H1 (cell line): ENCODE measurements around the gene RPN2. TPM values are rescaled to one million over a fixed set of nuclear protein-coding genes. Genes with fewer than 3 reads are reported as not detected.

Experiments
- GTF2F1 ChIP-seq: IDR thresholded peaks from 2 replicates; pipeline ENCODE4 v1.6.1; 2012; ENCODE audit warnings: low read depth, low read length, improper control_type of control experiment, borderline replicate concordance
- JUND ChIP-seq: IDR thresholded peaks from 2 replicates; pipeline ENCODE4 v1.6.1; 2011; ENCODE audit warnings: mild to moderate bottlenecking, improper control_type of control experiment, low read length
- MAFK ChIP-seq: IDR thresholded peaks from 2 replicates; pipeline ENCODE4 v1.6.1; 2012; ENCODE audit warnings: low read depth, mild to moderate bottlenecking, improper control_type of control experiment, low read length
- TCF12 ChIP-seq: IDR thresholded peaks from 2 replicates; pipeline ENCODE4 v1.6.1; 2011; ENCODE audit warnings: low read depth, mild to moderate bottlenecking, low read length
- polyA plus RNA-seq, 7 experiments: library from polyadenylated mRNA; depleted of rRNA in 3 of 7; stranded (reverse) in 5 of 7; unstranded in 2 of 7; fragments of >200 nt in 5 of 7; fragments of 200-250 nt in 2 of 7; gene quantifications; 1 replicate in 5 of 7; 2 replicates in 1 of 7; 4 replicates in 1 of 7; pipeline versions ENCODE4 v1.2.1 to v1.2.3, GENCODE V29; 2011 to 2013; ENCODE audit warnings: missing spikeins in 2 of 7, mixed read lengths in 2 of 7
- total RNA-seq: library from RNA; stranded (reverse); fragmentation: NEBNext Ultra II Directional; extraction: Animal tissue kit (Norgen Biotek cat#: 25700); gene quantifications from 2 replicates; pipeline ENCODE4 v1.2.1, GENCODE V29; 2021

RPN2 gene
- total and polyA plus RNA-seq, 2 of the 8 experiments (the other 6 are each of a cell fraction or from before 2014, with no cell fraction given) = 236 to 379 TPM

DNA sequence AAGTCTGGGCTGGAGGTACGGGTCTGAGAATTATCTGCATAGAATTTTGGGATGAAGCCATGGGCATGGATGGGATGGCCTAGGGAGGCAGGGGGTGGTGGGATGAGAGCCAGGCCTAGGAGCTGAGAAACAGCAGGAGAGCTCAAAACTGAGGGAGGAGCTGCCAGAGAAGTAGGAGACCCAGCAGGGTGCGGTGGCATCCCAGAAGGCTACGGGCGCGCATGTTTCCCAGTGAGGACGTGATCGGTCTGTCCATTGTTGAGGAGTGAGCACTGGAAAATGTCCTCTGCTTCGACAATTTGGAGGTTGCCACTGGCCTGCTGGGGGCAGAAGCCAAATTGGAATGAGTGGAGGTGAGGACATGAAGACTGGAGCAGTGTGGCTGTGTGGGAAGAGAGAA lies 14.7 kb downstream of the RPN2 start (continued):
- TF ChIP-seq MAFK = no peak
- TF ChIP-seq TCF12 = no peak
- no peak for TF ChIP-seq JUND
- no peak for TF ChIP-seq GTF2F1
